HG02678 (cell line): ENCODE results near the gene DMAC2.
"Not testable (repeated sequence)": the region's sequence is repeated elsewhere in the genome, so short reads cannot be mapped to it uniquely, and the experiment has no call there.

Experiments
- ATAC-seq: cut with Tn5 transposase; IDR thresholded peaks from one replicate; pipeline ENCODE4 v1.9.1; 2021; ENCODE audit warnings: mild to moderate bottlenecking, moderate library complexity; ENCODE audit not compliant: unreplicated experiment

DMAC2 gene

GRCh38 chr19:41439441-41440222 lies at the start of gene DMAC2:
TSS of gene DMAC2 (minus strand) at chr19:41439912. CDS start at chr19:41439899, 13 bp downstream.
- ATAC-seq = peak; percentile 96

DNA sequence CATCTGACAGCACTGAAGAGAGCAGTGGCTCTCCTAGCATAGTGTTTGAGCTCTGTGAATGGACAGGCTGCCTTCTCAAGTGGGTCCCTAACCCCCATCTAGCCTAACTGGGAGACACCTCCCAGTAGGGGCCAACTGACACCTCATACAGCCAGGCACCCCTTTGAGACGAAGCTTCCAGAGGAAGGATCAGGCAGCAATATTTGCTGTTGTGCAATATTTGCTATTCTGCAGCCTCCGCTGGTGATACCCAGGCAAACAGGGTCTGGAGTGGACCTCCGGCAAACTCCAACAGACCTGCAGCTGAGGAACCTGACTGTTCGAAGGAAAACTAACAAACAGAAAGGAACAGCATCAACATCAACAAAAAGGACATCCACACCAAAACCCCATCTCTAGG lies 47.2 kb upstream of the DMAC2 start:
- ATAC-seq = not testable (repeated sequence)

GRCh38 chr19:41484822-41485221 lies 45.1 kb upstream of the DMAC2 start:
- ATAC-seq = no peak

DNA sequence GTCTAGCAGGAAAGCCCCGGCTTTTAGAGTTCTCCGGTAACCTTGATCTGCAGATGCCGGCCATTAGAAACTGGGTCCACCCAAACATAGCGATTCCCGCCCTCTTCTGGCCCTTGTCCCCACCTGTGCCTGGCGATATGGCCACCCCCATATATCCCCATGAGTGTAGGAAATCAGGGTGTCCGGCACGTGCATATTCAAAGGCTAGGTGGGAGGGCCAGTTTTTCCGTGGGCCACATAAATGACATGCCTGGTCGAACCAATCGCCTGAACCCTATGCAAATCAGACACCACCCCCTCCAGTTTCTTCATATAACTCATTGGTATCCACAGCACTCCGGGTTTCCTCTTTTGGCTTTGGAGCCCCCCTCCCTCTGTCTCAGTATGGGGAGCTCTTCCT lies 40.6 kb upstream of the DMAC2 start:
- ATAC-seq = no peak

- no peak for ATAC-seq
These were observed 40.1 kb upstream of the DMAC2 start for GRCh38 chr19:41479757-41480191.

GRCh38 chr19:41478875-41479756 lies 39.4 kb upstream of the DMAC2 start:
- no peak for ATAC-seq

DNA sequence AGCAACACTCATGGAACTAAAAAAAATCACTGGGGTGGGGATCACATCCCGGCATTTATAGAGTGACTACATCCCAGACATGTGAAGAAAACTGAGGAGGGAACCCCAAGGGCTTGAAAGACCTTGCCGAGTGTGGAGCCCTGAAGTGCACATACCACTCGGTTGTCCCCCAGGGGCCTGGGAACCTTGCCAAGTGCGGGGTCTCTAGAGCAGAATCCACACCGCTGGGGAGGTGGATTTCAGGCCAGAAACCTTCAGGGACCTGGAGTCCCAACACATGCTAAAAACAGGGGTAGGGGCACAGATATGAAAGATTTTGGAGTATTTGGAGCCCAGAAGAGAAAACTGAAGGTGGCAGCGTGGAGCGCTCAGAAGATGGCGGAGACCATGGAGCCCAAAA lies 38.5 kb upstream of the DMAC2 start:
- no peak for ATAC-seq

- no peak for ATAC-seq
These were observed 36.9 kb upstream of the DMAC2 start for GRCh38 chr19:41476583-41476982.

GRCh38 chr19:41463257-41464256 lies 23.8 kb upstream of the DMAC2 start:
- ATAC-seq = not testable (repeated sequence)

GRCh38 chr19:41462497-41462896 lies 22.8 kb upstream of the DMAC2 start:
- ATAC-seq = no peak

- ATAC-seq = peak; percentile 83
These were observed 17.5 kb upstream of the DMAC2 start for GRCh38 chr19:41457241-41457640.

DNA sequence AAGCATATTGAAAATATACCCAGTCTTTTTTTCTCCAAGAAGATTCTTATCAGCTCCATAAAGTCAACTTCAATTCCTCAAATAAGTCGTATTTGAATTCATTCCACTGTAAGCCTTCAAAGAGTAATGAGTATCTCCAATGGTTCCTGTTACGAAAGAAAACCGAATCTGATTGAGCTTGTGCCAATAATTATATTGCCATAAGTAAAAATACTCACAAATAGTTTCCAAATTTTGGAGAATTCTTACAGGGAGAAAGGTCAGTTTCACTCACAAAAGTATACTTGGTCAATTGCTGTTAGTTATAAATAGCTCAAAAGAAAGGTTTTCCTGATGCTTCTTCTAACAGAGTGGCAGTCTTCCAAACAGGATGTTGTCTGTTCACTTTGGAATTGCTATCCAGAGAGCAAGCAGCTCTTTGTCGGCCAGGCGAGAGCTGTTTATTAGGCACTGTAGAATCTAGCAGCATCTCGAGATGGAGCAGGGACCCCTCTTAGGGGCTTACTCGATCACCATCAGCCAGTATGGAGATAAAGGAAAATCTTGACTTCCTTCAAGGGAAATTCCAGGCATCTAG lies 16.7 kb upstream of the DMAC2 start:
- no peak for ATAC-seq

GRCh38 chr19:41455936-41456335 lies 16.2 kb upstream of the DMAC2 start:
- ATAC-seq = no peak

GRCh38 chr19:41452584-41453275 lies 13.0 kb upstream of the DMAC2 start:
- ATAC-seq = no peak

GRCh38 chr19:41449865-41450178 lies 10.1 kb upstream of the DMAC2 start:
- ATAC-seq = no peak

DNA sequence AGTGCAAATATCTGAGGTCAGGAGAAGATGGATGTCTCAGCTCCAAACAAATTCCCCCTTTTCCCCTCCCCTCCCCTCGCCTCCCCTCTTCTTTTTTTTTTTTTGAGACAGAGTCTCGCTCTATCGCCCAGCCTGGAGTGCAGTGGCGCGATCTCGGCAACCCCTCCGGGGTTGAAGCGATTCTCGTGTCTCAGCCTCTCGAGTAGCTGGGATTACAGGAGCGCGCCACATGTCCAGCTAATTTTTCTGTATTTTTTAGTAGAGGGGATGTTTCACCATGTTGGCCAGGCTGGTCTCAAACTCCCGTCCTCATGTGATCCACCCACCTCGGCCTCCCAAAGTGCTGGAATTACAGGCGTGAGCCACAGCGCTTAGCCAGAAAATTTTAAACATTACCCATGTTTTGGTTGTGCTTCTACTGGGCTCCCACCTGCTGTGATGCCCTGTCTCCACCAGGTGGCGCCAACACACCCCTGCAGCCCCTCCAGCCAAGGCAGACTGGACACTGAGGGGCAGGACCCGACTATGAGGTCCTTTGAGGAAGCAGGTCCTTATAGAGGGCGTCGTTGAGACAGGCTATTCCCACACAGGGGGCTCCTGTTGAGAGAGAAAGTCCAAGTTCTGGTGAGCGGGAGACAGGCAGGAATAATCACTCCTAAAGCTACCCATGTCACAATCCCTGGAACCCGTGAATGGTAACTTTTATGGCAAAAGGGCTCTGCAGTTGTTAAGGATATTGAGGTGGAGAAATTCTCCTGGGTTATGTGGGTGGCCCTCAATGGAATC lies 9.6 kb upstream of the DMAC2 start:
- ATAC-seq = peak; percentile 43

DNA sequence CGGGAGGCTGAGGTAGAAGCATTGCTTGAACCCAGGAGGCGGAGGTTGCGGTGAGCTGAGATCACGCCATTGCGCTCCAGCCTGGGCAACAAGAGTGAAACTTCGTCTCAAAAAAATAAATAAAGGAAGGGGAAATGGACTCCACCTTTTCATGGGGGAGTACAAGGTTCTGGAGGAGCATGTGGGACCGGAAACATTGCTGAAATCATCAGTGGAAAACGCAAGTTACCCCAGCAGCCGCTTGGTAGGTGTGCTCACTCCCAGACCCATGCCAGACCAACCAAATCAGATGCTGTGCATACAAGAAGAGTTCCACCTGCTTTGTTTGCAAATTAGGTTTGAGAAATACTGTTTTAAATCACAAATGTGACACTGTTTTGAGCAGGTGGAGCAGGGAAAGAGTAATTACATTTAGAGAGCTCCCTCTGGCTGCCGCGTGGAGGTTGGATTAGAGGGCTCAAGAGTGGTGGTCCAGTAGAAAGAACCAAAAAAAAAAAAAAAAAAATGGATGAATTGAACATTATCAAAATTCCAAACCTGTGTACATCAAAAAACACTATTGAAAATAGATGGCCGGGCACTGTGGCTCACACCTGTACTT lies 8.1 kb upstream of the DMAC2 start:
- ATAC-seq = no peak

- ATAC-seq = no peak
These were observed 5.9 kb upstream of the DMAC2 start for GRCh38 chr19:41445575-41445974.
